IPS DF 6.9 (cell line): ENCODE data around the gene HHIPL1.

ENCODE experiments used
- DNase-seq: peaks from one replicate; pipeline ENCODE4 v3.0.0-alpha.2; 2013; ENCODE audit warnings: low read depth, low spot score
- H3K27ac ChIP-seq: one replicate; pipeline ENCODE4 v1.5.1; 2013; ENCODE audit warnings: low read length, control low read depth
- H3K27me3 ChIP-seq: 2 replicates; pipeline ENCODE4 v1.6.1; 2013; ENCODE audit warnings: mild to moderate bottlenecking, low read length; ENCODE audit not compliant: control insufficient read depth, insufficient read depth
- H3K36me3 ChIP-seq: 2 replicates; pipeline ENCODE4 v1.6.1; 2013; ENCODE audit warnings: low read length; ENCODE audit not compliant: control insufficient read depth, insufficient read depth
- H3K4me1 ChIP-seq: 2 replicates; pipeline ENCODE4 v1.6.1; 2013; ENCODE audit warnings: low read length; ENCODE audit not compliant: control insufficient read depth, insufficient read depth
- H3K4me3 ChIP-seq: 2 replicates; pipeline ENCODE4 v1.5.1; 2013; ENCODE audit warnings: mild to moderate bottlenecking, low read length
- H3K9me3 ChIP-seq: 2 replicates; pipeline ENCODE4 v1.6.1; 2013; ENCODE audit warnings: low read length, inconsistent platforms; ENCODE audit not compliant: control insufficient read depth, insufficient read depth
- WGBS: extraction: QIAGEN DNeasy Blood & Tissue Kit; methylation state at CpG from one replicate; pipeline ENCODE4 v1.1.7; 2013; ENCODE audit warnings: mixed read lengths, missing lambda C conversion rate; ENCODE audit not compliant: insufficient read length, insufficient coverage; 5-methylcytosine and 5-hydroxymethylcytosine counted together

HHIPL1 gene

DNA sequence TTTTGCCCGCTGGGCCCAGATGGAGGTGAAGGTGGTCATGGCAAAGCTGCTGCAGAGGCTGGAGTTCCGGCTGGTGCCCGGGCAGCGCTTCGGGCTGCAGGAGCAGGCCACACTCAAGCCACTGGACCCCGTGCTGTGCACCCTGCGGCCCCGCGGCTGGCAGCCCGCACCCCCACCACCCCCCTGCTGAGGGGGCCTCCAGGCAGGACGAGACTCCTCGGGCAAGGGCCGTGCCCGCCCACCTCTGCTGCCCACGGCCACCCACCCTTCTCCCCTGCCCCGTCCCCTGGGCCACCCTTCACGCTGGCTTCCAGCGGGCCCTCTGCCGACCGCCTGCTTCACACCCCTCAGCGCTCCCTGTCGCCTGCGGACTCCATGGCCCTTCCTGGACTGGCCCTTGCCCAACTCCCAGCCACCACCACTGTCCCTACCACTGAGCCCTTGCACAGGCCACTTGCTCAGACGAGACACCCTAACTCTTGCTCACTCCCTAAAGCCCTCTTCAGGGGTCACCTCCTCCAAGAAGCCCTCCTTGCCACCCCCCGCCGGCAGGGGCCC is 81.7 kb downstream of the HHIPL1 start:
- H3K36me3 ChIP-seq: no peaks in the 10 kb centered on the region; the same call in 1 of the 2 replicates
- H3K27me3 ChIP-seq: no peaks in the 10 kb centered on the region
- H3K27ac ChIP-seq: no peak overlapping the region
- peaks cover 3% of the 10 kb centered on the region; the same call in 1 of the 2 replicates for H3K4me1 ChIP-seq
- no peak for DNase-seq
- WGBS: no CpG with 5 or more reads among the region's 26 CpGs
- H3K4me3 ChIP-seq: no peak overlapping the region
- no peaks in the 10 kb centered on the region for H3K9me3 ChIP-seq

DNA sequence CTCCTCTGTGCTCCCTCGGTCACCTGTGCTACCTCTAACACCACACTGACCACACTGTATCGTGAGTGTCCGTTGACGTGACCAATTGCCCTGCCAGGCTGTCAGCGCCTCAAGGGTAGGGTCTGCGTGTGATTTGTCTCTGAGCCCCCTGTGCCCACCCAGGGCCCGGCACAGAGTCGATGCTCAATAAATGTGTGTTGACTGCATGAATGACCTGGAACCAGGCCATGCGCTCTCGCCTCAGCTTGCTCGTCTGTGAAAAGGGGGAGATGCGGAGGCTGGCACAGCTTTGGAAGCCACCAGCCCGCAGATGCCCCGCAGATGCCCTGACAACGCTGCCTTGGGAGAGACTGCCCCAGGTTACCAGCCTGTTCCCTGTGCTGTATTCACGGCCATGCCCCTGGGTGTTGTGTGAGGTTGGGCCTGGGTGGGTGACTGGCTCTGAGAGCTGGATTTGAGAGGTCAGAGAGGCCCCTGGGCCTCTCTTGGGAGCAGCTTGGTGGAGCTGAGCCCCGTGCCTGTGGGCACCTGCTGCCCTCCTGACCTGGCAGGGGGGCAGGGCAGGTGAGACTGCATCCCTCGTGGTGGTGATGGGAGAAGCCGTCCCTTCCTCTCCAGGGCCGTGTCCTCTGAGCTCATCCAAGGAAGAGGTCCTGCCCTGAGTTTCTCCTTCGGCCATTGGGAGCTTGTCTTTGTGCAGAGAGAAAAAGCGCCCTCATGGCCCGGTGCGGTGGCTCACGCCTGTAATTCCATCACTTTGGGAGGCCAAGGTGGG is 82.4 kb downstream of the HHIPL1 start:
- no peaks in the 10 kb centered on the region for H3K9me3 ChIP-seq
- no CpG with 5 or more reads among the region's 25 CpGs for WGBS
- no peak overlapping the region for H3K4me3 ChIP-seq
- no peak overlapping the region for H3K27ac ChIP-seq
- DNase-seq: no peak
- H3K4me1 ChIP-seq: peaks cover 3% of the 10 kb centered on the region; the same call in 1 of the 2 replicates
- H3K36me3 ChIP-seq: no peaks in the 10 kb centered on the region; the same call in 1 of the 2 replicates
- H3K27me3 ChIP-seq: no peaks in the 10 kb centered on the region

DNA sequence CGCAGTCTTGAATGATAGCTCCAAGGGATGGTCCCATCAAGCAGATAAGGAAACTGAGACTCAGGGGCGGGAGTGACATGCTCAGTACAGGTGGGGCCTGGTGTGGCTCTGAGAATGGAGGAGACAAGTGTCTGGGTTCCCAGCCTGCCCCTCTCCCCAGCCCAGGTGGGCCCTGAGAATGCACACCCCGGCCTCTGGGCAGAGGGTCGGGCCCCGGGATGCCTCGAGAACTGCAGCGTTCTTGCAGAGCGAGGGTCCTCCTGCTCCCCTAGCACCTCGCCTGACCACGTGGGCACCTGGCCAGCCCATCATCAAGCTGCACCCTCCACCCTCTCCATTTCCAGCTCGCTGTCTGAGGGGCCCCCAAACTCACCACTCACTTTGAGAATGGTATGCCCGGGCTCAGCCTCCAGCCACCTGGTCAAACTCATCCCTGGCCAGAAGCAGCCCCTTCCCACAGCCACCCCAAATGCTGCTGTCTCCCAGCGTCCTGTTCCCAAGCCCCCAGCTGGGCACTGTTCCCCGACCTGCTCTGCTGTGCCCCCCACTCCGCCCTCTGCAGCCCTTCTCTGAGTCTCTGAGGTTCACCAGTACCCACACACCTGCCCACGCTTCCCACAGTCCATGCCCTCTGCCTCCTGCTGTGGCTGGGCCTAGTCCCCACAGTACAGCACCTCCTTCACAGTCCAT is 83.4 kb downstream of the HHIPL1 start:
- Histone ChIP-seq H3K36me3 (no peaks in the 10 kb centered on the region; the same call in 1 of the 2 replicates), H3K4me3 (no peak overlapping the region), H3K27ac (no peak overlapping the region), H3K9me3 (no peaks in the 10 kb centered on the region), H3K4me1 (peaks cover 3% of the 10 kb centered on the region; the same call in 1 of the 2 replicates), H3K27me3 (no peaks in the 10 kb centered on the region)
- no CpG with 5 or more reads among the region's 16 CpGs for WGBS
- DNase-seq: no peak

DNA sequence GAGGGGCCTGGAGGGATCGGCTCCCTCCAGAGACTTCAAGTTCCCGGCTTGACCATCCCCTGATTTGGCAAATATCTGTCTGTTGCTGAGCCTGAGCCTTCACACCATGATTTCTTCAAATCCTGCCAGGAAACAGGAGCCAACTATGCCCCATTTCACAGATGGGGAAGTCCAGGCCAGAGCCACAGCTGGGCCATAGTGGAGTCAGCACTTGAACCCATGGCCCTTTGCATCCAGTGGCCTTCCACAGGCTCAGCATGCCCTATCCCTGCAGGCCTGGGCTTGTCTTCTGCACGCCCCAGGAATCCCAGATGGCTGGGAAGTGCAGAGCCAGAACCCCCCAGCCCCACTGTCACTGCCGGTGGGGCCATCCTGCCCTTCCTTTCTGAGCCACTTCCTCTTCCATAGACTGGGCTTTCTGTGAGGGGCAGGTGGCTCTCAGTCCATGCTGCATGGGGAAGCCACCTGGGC is 84.1 kb downstream of the HHIPL1 start:
- Histone ChIP-seq H3K27ac (no peak overlapping the region), H3K27me3 (no peaks in the 10 kb centered on the region), H3K36me3 (no peaks in the 10 kb centered on the region; the same call in 1 of the 2 replicates), H3K9me3 (no peaks in the 10 kb centered on the region), H3K4me1 (peaks cover 3% of the 10 kb centered on the region; the same call in 1 of the 2 replicates), H3K4me3 (no peak overlapping the region)
- WGBS: no CpG with 5 or more reads among the region's 4 CpGs
- DNase-seq: no peak
